Prostate gland (tissue), 2 donors: ENCODE measurements around the gene CDH13.

Experiments
- CTCF ChIP-seq, 4 experiments: fragments of 200-600 bp in 2 of 4; fragments of 450-650 bp in 2 of 4; sonication (generic) in 2 of 4; IDR thresholded peaks; 1 replicate in 3 of 4; 2 replicates in 1 of 4; pipeline ENCODE4 v1.5.1; 2016 to 2019; ENCODE audit warnings: antibody characterized with exemption in 4 of 4, mild to moderate bottlenecking in 2 of 4, moderate library complexity in 2 of 4
- POLR2A ChIP-seq: fragments of 450-650 bp; IDR thresholded peaks from one replicate; pipeline ENCODE4 v1.6.1; 2016; ENCODE audit warnings: antibody characterized with exemption, mild to moderate bottlenecking

DNA sequence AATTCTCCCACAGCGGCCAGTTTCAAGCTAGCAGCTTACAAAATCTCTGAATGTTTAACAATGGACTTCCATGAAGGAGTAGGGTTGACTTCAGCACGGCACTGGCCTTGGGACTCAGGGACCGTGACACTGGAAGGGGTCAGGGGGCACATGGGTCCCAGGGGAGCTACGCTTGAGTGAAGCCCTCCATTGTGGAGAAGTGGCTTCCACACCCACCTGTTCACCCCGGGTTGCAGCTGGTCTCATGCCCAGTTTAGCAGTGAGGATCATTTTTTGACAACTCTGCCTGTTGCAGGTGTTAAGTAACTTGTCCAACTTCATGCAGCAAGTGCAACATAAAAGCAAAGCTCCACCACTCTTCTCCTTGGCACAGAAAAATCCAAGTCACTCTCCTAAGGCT is 510.2 kb downstream of the CDH13 start:
- no peak for TF ChIP-seq CTCF (IDR thresholded peaks at IDR 0.05)
- TF ChIP-seq POLR2A, result no peak
